Ectodermal cell (in vitro differentiated cells): ENCODE measurements around the gene SPART.
"Not testable (repeated sequence)": the region's sequence is repeated elsewhere in the genome, so short reads cannot be mapped to it uniquely, and the experiment has no call there.

Experiments used
- H3K27ac ChIP-seq: 2 replicates; pipeline ENCODE4 v1.7.0; 2013; ENCODE audit warnings: mild to moderate bottlenecking, low read depth, low read length; ENCODE audit not compliant: insufficient read depth, poor library complexity, severe bottlenecking
- H3K27me3 ChIP-seq: 2 replicates; pipeline ENCODE4 v1.7.0; 2013; ENCODE audit warnings: mild to moderate bottlenecking, low read length; ENCODE audit not compliant: insufficient read depth, control insufficient read depth, poor library complexity, severe bottlenecking
- H3K36me3 ChIP-seq: one replicate; pipeline ENCODE4 v1.7.0; 2013; ENCODE audit warnings: low read length; ENCODE audit not compliant: control insufficient read depth, insufficient read depth
- H3K4me1 ChIP-seq: one replicate; pipeline ENCODE4 v1.7.0; 2013; ENCODE audit warnings: low read length; ENCODE audit not compliant: control insufficient read depth, insufficient read depth
- H3K4me3 ChIP-seq: 2 replicates; pipeline ENCODE4 v1.7.0; 2013; ENCODE audit warnings: low read depth, low read length, control low read depth; ENCODE audit not compliant: insufficient read depth
- H3K9me3 ChIP-seq: 2 replicates; pipeline ENCODE4 v1.7.0; 2013; ENCODE audit warnings: mild to moderate bottlenecking, low read length, moderate library complexity; ENCODE audit not compliant: control insufficient read depth
- WGBS, 2 experiments: methylation state at CpG; one replicate each; pipeline ENCODE4 v1.1.7; 2013; ENCODE audit warnings: missing lambda C conversion rate in 2 of 2; 5-methylcytosine and 5-hydroxymethylcytosine counted together

Gene SPART

GRCh38 chr13:36323408-36323807, 22.8 kb downstream of the SPART start:
- Histone ChIP-seq H3K4me1 (no peaks in the 10 kb centered on the region), H3K9me3 (no peaks in the 10 kb centered on the region), H3K27me3 (no peaks in the 10 kb centered on the region), H3K27ac (no peak overlapping the region), H3K36me3 (no peaks in the 10 kb centered on the region), H3K4me3 (no peak overlapping the region)
- 96% methylated on average over 3 of the region's 3 CpGs; no CpG with 5 or more reads in 1 of the 2 experiments for WGBS, 2 experiments

GRCh38 chr13:36319793-36320192, 26.4 kb downstream of the SPART start:
- H3K36me3 ChIP-seq, H3K4me3 ChIP-seq, H3K27me3 ChIP-seq, H3K4me1 ChIP-seq, H3K27ac ChIP-seq, H3K9me3 ChIP-seq: not testable (repeated sequence)
- WGBS, 2 experiments, result 62 to 63% methylated on average over 6 of the region's 6 CpGs

- no peaks in the 10 kb centered on the region for H3K9me3 ChIP-seq
- H3K36me3 ChIP-seq, result no peaks in the 10 kb centered on the region
- no peak overlapping the region for H3K27ac ChIP-seq
- H3K4me3 ChIP-seq, result no peak overlapping the region
- no peaks in the 10 kb centered on the region for H3K4me1 ChIP-seq
- no peaks in the 10 kb centered on the region for H3K27me3 ChIP-seq
- 85 to 90% methylated on average over 2 to 3 of the region's 3 CpGs for WGBS, 2 experiments
Observed at GRCh38 chr13:36313047-36313969, 32.9 kb downstream of the SPART start.

DNA sequence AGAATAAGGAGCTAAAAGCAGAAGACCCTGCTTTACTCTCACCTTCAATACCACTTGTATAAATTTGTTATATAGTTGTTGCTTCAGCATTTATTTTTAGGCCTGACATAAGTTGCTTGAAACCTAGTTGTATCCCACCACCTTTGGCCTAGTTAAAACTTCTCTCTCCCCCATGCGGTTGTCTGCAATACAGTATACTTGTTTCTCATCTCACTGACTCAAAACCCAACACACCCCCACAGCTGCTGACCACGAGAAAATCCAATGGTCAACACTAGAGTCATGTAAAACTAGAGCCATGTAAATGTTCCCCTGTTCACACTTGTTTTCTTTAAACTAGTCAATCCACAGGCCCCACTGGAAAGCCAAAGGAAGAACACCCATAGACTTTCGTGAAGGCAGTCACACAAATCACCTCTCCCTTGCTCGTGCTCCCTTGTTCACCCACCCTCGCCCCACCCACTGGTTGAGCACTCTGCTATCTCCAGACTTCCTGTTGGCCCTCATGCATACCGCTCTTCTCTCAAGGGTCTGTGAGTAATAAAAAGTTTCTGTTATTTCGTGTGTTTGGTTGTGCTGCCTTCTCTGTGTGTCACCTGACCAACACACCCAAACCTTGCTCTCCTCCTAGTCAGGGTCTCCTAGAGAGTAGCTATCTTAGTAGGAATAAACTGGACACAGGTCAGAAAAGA, 35.6 kb downstream of the SPART start:
- Histone ChIP-seq H3K36me3 (no peaks in the 10 kb centered on the region), H3K27ac (no peak overlapping the region), H3K4me1 (no peaks in the 10 kb centered on the region), H3K9me3 (no peaks in the 10 kb centered on the region), H3K27me3 (no peaks in the 10 kb centered on the region), H3K4me3 (no peak overlapping the region)
- 93 to 97% methylated on average over 6 to 7 of the region's 7 CpGs for WGBS, 2 experiments

GRCh38 chr13:36302289-36302688, 43.9 kb downstream of the SPART start:
- no peak overlapping the region for H3K27ac ChIP-seq
- H3K4me1 ChIP-seq, result peaks cover 3% of the 10 kb centered on the region
- 90 to 96% methylated on average over 2 of the region's 3 CpGs for WGBS, 2 experiments
- H3K9me3 ChIP-seq, result no peaks in the 10 kb centered on the region
- no peak overlapping the region for H3K4me3 ChIP-seq
- H3K36me3 ChIP-seq, result no peaks in the 10 kb centered on the region
- H3K27me3 ChIP-seq, result peaks cover 7% of the 10 kb centered on the region

DNA sequence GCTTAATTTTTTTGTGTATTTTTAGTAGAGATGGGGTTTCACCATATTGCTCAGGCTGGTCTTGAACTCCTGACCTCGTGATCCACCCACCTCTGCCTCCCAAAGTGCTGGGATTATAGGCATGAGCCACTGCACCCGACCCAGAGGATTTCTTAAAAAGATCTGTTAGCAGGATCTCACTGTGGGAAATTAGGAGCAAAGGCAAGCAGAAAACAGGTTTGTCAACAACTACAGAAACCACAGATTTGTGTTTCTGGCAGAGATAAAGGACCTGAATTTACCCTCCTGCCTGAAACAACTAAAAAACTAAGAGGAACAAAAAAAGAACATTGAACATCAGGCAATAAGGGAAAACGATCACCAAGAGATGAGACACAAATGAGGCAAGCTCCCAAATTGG, 46.7 kb downstream of the SPART start:
- not testable (repeated sequence) for H3K9me3 ChIP-seq
- WGBS, 2 experiments, result 60 to 75% methylated on average over 3 of the region's 3 CpGs

DNA sequence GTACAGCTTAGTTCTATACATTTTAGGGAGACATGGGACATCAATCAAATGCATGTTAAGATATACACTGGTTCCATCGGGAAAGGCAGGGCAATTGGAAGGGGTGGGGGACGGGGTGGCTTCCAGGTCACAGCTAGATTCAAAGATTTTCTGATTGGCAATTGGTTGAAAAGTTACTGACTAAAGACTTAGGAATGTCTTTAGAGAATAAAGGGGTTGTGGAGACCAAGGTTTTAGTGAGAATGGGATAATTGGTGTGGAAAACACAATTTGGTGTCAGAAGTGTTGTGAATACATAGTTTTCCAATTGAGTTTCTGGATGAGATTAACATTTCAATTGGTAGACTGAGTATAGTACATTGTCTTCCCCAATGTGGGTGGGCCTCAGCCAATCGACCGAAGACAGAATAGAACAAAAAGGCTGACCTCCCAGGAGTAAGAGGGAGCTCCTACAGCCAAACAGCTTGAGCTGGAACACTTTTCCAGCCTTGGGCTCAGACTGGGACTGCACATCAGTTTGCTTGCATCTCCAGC, 47.6 kb downstream of the SPART start:
- WGBS, 2 experiments, result 0 to 3% methylated on average over 4 of the region's 4 CpGs
- Histone ChIP-seq H3K9me3 (no peaks in the 10 kb centered on the region), H3K27me3 (peaks cover 7% of the 10 kb centered on the region), H3K4me1 (peaks cover 3% of the 10 kb centered on the region), H3K27ac (peak overlapping the region; percentile 89), H3K4me3 (peak overlapping the region; percentile 55), H3K36me3 (no peaks in the 10 kb centered on the region)

More for the DNA sequence above, 46.7 kb downstream of the SPART start:
- not testable (repeated sequence) for H3K4me1 ChIP-seq, H3K4me3 ChIP-seq, H3K27ac ChIP-seq, H3K36me3 ChIP-seq, H3K27me3 ChIP-seq

DNA sequence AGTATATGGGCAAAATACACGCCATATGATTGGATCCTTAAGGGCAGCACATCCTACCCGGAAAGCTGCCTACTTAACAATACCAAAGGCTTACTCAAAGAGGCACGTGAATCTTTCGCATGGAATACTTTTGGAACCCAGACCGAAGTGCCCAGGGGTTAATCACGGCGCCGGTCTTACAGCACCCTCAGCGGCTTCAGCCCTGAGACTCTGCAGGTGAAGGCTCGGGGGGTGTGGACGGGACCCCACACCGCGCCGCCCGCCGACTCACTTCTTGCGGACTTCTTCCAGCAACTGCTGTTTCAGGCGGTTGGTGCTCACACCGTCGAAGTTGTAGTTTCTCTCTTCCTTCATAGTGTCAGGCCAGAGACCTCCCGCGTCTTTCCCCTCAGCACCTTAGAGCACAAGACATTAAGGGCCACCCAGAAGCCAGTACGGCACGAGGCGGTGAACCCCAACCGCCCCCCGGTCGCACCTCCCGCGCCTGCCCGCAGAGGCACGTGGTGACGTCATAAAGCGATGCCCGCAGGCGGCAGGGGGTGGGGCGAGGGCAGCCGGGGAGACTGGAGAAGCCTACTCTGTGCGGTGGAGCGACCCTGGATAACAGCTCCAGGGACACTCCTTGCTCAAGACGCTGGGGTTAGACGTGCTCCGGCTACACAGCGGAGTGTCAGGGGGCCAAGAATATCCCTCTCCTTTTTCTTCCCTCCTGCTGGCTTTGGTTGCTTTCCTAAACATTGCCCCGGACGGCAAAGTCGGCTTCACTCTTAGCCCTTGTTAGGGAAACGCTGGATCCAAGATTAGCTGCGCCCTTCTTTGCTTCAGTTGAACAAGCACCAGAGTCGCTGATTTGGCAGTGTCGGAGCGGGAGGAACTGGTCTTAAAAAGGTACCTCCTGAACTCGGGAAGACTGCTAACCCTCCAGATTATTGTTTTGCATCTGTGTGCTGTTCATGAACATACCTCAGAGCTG, 48.5 kb downstream of the SPART start, which contains the start of gene CCDC169:
Gene CCDC169, minus strand, starts transcription at position 449 of the 973 bp plus-strand sequence. Its CDS starts 95 bp downstream, at position 354.
- H3K4me3 ChIP-seq, result peak within 1 kb of the TSS; percentile 55
- no peaks in the 10 kb centered on the region for H3K9me3 ChIP-seq
- H3K27ac ChIP-seq, result peak within 1 kb of the TSS; percentile 89
- 12 to 13% methylated on average over 53 of the region's 53 CpGs for WGBS, 2 experiments
- peaks cover 7% of the 10 kb centered on the region for H3K27me3 ChIP-seq
- H3K4me1 ChIP-seq, result peaks cover 3% of the 10 kb centered on the region
- no peaks in the 10 kb centered on the region for H3K36me3 ChIP-seq

DNA sequence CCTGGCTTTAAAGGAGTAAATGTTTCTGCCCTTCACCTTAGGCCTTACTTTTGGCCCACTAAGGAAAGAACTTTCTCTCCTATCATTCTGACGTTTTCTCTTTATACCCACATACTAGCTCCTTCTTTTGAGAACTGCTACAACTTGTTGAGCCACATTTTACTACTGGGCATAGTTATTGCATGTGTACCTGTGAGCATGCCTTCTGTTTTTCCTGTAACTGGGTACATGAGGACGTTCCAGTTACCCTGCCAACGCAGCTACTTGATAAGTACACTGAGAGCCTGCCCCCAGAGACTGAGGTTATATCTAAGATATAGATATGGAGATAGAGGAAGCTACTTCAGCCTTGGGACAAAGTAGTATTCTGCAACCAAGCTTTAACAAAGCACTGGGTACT, 52.1 kb downstream of the SPART start:
- H3K27ac ChIP-seq, result no peak overlapping the region
- 92 to 96% methylated on average over 3 of the region's 3 CpGs for WGBS, 2 experiments
- H3K4me1 ChIP-seq, result peaks cover 2% of the 10 kb centered on the region
- H3K36me3 ChIP-seq, result peaks cover 3% of the 10 kb centered on the region
- peaks cover 6% of the 10 kb centered on the region for H3K27me3 ChIP-seq
- peaks cover 2% of the 10 kb centered on the region for H3K9me3 ChIP-seq
- no peak overlapping the region for H3K4me3 ChIP-seq
